HUES6 (cell line): ENCODE measurements around the gene LRCOL1.

Experiments
- H3K27ac ChIP-seq: 2 replicates; pipeline ENCODE4 v1.7.0; 2013; ENCODE audit warnings: low read depth, mild to moderate bottlenecking, low read length, inconsistent platforms
- H3K27me3 ChIP-seq: 2 replicates; pipeline ENCODE4 v1.6.1; 2013; ENCODE audit warnings: low read length; ENCODE audit not compliant: control insufficient read depth, insufficient read depth
- H3K36me3 ChIP-seq: 2 replicates; pipeline ENCODE4 v1.6.1; 2013; ENCODE audit warnings: low read length; ENCODE audit not compliant: control insufficient read depth, insufficient read depth
- H3K4me1 ChIP-seq: 2 replicates; pipeline ENCODE4 v1.6.1; 2013; ENCODE audit warnings: low read length; ENCODE audit not compliant: control insufficient read depth, insufficient read depth
- H3K4me3 ChIP-seq: 2 replicates; pipeline ENCODE4 v1.5.1; 2013; ENCODE audit warnings: low read depth, low read length
- H3K9ac ChIP-seq: one replicate; pipeline ENCODE4 v1.6.1; 2013; ENCODE audit warnings: mild to moderate bottlenecking, low read length
- H3K9me3 ChIP-seq: 2 replicates; pipeline ENCODE4 v1.6.1; 2013; ENCODE audit warnings: low read depth, low read length; ENCODE audit not compliant: control insufficient read depth, insufficient read depth

The LRCOL1 gene

DNA sequence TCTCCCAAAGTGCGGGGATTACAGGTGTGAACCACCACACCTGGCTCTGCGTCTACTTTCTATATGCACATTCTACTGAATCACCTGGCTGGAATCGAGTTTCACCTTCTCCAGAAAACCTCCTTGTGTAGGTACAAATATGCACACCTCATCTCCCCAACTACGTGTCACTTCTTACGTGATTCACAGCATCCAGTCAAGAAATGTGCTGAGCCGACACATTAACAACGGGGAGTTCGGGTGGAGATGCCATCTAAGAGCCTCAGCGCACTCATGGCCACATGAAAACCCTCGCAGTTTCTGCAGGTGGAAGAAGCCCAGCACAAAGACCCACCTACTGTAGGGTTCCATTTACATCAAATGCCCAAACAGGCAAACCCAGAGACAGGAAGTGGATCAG lies 37.5 kb upstream of the LRCOL1 start:
- Histone ChIP-seq H3K27ac (no peak overlapping the region), H3K9ac (no peak overlapping the region), H3K9me3 (no peaks in the 10 kb centered on the region), H3K4me1 (no peaks in the 10 kb centered on the region), H3K36me3 (peaks cover 89% of the 10 kb centered on the region), H3K4me3 (no peak overlapping the region), H3K27me3 (no peaks in the 10 kb centered on the region)

DNA sequence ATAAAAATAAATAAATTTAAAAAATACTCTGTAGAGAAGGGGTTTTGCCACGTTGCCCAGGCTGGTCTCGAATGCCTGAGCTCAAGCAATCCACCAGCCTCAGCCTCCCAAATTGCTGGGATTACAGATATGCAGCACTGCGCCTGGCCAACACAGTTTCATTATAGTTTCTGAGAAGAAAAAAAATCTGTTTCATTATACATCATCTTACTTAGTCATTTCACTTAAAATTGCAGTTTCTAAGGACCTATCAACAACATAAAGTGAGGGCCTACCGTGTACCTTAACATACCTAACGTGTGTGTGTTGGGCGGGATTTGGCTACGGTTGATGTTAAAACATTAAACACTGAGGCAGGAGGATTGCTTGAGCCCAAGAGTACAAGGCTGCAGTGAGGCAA lies 36.5 kb upstream of the LRCOL1 start:
- Histone ChIP-seq H3K9me3 (no peaks in the 10 kb centered on the region), H3K36me3 (peaks cover 89% of the 10 kb centered on the region), H3K9ac (no peak overlapping the region), H3K27me3 (no peaks in the 10 kb centered on the region), H3K27ac (no peak overlapping the region), H3K4me3 (no peak overlapping the region), H3K4me1 (no peaks in the 10 kb centered on the region)

DNA sequence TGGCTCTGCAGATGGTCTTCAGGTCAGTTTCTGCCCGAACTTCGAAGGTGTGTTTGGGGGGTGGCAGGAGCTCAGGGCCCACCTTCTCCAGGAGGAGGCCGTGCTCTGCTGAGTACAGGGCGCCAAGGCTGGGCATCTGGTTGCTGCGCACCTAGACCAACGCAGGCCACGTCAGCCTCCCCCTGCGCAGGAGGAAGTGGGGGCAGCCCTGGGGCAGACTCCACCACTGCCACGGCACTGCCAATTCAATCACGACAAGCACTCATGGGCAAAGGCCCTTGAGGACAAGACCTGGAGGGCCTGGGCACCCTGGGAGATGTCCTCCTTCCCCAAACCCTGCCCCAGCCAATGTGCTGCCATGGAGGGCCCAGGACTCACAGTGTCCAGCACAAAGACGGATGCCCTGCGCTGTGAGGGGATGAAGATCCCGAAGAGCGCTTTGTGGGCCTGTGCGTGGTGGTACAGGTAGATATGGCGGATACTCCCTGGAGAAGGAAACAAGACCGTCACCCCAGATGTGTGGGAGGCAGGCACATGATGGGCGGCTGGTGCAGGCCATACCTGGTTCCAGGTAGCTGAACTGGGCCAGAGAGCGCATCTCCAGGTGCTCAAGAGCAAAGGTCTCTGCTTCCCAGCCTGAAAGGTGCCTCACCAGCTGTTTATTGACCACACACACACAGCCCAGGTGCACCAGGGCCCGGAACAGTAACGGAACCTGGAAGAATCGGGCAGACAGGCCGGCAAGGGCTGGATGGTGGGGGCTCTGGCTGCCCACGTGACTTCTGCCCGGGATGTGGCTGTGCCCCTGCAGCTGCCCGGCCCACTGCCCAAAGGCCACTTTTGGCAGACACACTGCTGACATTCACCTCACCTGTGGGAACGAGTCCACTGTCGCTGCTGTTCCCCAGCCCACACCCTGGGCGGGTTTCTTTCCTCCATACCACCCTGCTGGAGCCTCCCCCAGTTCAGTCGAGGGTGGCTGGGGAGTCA lies 32.8 kb upstream of the LRCOL1 start:
- no peaks in the 10 kb centered on the region for H3K9me3 ChIP-seq
- no peak overlapping the region for H3K4me3 ChIP-seq
- H3K4me1 ChIP-seq, result no peaks in the 10 kb centered on the region
- no peak overlapping the region for H3K9ac ChIP-seq
- H3K27ac ChIP-seq, result no peak overlapping the region
- no peaks in the 10 kb centered on the region for H3K27me3 ChIP-seq
- H3K36me3 ChIP-seq, result peaks cover 88% of the 10 kb centered on the region

DNA sequence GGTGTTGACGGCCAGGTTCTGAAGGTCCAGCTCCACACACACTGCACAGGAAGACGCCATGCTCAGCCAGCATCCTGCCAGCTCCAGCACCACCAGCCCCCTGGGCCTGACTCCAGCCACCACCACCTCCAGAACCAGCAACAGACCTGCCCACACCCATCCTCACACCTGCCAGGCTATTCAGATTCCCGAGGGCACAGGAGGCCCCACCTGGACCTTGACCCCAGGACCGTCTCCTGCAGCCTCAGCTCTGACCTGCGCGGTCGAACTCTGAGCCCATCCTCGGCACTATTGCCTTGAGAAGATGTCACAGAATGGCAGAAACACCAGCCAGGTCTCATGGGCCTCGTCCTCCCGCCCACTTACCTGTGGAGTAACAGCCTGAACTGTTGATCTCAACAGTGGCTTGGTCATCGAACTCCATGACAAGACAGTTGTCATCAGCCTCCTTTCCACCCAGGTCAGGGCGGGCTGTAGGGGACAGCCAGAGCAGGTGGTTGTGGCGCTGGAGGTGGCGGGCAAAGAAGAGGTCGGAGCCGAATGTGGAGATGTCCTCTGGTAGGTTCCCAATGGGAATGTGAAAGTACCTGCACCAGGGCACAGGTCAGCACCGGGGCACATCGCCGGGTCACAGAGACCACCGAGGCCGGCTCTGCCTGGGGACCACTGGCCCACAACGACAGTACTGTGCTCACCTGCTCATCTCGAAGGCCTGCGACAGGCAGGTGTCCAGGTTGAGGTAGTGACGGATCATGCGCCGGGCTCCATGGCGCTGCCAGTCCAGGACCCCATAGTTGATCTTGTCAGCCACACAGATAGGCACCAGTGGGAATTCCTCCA lies 31.6 kb upstream of the LRCOL1 start:
- Histone ChIP-seq H3K27me3 (no peaks in the 10 kb centered on the region), H3K36me3 (peaks cover 88% of the 10 kb centered on the region), H3K4me1 (no peaks in the 10 kb centered on the region), H3K4me3 (no peak overlapping the region), H3K9ac (no peak overlapping the region), H3K27ac (no peak overlapping the region), H3K9me3 (no peaks in the 10 kb centered on the region)

DNA sequence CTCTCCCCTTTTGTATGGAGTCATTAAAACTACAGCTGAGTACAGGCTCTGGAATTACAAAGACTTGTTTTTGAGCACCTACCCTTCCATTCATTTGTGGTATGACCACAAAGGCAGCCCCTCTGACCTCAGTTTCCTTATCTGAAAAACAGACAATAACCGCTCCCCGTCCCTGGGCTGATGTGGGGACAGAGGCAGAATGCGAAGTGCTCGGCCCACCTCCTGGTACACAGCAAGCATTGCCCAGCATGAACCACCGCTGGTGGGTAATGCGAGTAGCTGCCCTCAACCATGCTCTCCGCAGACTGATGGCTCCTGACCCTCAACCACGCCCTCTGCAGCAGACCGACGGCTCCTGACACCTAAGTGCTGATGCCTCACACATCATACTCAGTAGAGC lies 30.6 kb upstream of the LRCOL1 start:
- Histone ChIP-seq H3K27ac (no peak overlapping the region), H3K4me3 (no peak overlapping the region), H3K4me1 (no peaks in the 10 kb centered on the region), H3K9me3 (no peaks in the 10 kb centered on the region), H3K36me3 (peaks cover 90% of the 10 kb centered on the region), H3K9ac (no peak overlapping the region), H3K27me3 (no peaks in the 10 kb centered on the region)

DNA sequence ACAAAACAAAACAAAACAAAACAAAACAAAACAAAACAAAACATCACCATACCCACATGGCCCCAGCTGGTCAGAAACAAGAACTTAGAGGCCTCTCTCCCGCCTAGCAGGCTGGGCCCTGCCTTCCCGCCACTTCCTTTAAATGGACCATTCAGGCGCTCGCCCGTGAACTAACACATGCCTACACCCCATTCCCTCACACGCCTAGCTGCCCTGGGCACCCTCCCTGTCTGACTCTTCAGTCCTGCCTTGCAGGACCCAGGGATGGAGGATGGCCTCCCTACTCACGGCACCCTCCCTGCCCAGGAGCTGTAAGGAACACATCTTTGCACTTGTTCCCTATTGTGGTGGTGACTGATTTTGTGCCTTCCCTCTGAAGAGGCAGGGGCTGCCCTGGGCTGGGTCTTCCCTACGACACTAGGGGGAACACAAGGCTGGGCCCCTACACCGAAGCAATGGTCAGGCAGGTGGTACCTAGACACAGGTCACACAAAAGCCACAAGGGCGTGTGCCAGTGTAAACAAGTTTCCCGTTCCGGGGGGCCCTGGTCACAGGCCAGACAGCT lies 29.7 kb upstream of the LRCOL1 start:
- H3K27ac ChIP-seq, result no peak overlapping the region
- no peak overlapping the region for H3K4me3 ChIP-seq
- no peaks in the 10 kb centered on the region for H3K27me3 ChIP-seq
- no peaks in the 10 kb centered on the region for H3K4me1 ChIP-seq
- H3K9me3 ChIP-seq, result no peaks in the 10 kb centered on the region
- H3K36me3 ChIP-seq, result peaks cover 91% of the 10 kb centered on the region
- no peak overlapping the region for H3K9ac ChIP-seq

DNA sequence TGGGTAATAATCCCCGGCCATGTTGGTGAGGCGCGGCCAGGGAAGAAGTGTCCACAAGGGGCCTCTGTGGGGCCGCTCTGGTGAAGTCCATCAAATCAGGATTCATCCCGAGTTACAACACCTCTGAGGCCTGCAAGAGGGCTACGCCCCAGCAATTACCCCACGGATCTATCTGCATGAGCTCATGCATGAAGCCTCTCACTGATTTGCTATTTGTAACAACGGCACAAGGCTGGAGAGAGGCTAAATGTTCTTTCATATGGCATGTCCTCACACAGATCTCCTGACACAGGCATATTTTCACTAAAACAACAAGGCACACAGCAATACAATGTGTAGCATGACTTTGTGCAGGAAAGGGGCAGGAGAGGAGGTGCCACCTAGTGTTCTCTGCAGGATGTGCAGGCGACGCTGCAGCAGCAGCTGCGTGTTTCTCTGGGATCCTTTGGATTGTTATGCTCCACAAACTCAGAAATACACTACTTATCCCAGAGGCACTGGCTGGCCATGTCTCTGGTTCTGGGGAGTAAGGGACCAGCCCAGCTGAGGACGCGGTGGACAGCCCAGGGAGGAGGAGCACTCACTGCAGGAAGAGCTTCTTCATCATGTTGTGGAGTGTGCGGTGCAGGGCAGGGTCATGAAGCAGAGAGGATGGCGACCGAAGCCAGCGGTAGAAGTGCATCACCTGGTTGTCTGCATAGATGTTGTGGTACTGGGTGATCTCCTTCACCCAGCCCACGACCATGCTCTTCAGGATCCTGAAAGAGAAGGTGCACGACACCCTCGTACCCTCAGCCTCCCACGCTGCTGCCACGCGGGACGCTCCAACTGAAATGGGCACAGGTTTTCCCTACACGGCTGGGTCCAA lies 28.4 kb upstream of the LRCOL1 start:
- no peak overlapping the region for H3K4me3 ChIP-seq
- no peaks in the 10 kb centered on the region for H3K9me3 ChIP-seq
- H3K27ac ChIP-seq, result no peak overlapping the region
- H3K9ac ChIP-seq, result no peak overlapping the region
- H3K4me1 ChIP-seq, result no peaks in the 10 kb centered on the region
- H3K36me3 ChIP-seq, result peaks cover 97% of the 10 kb centered on the region
- no peaks in the 10 kb centered on the region for H3K27me3 ChIP-seq

DNA sequence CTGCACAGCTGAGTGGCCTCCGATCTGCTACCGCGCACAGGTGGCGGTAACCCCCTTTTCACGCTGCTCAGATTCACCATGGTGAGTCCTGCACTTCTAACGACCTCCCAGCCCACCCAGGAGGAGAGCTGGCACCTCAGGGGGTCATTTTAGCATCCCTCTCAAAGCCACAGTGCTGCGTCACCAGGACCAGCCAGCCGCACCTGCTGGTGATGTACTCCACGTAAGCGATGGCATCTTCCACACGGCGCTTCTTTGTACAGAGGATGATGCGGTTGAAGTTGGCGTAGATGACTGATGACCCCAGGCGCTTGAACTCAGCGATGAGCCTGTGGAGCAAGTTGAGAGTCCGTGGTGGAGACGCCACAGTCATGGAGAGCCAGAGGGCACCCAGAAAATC lies 27.4 kb upstream of the LRCOL1 start:
- H3K36me3 ChIP-seq, result peaks cover 96% of the 10 kb centered on the region
- no peak overlapping the region for H3K27ac ChIP-seq
- no peak overlapping the region for H3K9ac ChIP-seq
- no peak overlapping the region for H3K4me3 ChIP-seq
- no peaks in the 10 kb centered on the region for H3K4me1 ChIP-seq
- no peaks in the 10 kb centered on the region for H3K27me3 ChIP-seq
- no peaks in the 10 kb centered on the region for H3K9me3 ChIP-seq

DNA sequence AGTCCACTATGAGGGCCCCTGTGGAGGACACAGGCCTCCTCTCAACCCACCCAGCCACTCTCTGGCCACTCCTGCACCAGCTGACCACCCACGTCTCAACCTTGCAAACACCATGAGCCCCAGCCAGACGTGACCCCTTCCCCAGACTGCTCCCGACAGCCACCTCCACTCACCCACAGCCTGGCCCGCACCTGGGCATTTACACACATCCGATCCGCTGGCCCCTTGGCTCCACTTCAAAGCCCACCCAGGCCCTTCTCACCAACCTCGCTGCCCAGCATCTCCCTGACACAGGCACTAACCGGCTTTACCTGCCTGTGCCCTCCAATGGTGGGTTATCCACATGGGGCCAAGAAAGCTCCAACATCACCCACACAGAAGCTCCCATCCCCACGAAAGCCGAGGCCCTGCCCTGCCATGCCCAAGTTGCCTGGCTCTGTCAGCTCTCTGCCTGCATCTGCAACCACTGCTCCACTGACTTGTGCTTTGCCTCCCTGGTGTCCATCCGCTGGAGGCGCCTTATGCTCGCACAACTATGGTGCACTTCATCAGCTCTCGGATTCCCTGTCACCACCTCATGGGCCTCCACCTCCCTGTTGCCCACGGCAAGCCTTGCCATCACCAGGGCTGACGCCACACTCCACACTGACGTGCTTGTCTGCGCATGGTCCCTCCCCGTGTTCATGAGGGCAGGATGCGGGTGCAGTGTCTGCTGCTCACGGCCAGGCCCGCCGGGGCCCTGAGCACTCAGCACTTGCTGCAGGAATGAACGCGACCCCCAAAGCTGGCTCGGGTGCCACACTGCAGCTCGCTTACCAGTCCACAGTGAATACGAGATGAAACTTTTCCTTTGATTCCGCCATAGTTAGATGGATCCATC lies 24.9 kb upstream of the LRCOL1 start:
- Histone ChIP-seq H3K36me3 (peaks cover 96% of the 10 kb centered on the region), H3K27me3 (no peaks in the 10 kb centered on the region), H3K4me1 (no peaks in the 10 kb centered on the region), H3K9ac (no peak overlapping the region), H3K27ac (no peak overlapping the region), H3K4me3 (no peak overlapping the region), H3K9me3 (no peaks in the 10 kb centered on the region)
